ENCODE data around the gene MAST4.

Gene MAST4

DNA sequence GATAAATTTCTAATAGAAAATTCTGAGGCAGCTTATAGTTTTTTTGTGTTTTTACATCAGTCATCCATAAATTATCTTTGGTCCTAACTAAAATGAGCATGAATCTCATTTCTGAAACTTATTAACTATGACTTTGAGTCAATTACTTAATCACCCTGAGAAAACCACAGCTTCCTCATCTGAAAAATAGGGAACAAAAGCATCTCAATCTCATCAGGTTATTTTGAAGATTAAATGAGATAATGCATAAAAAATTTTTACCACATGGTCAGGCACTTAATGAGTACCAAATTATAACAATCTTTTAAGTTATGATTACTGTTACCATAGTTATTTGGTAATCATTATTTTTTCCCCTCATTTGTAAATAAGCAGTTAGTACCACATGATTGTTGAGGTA, 279.1 kb downstream of the MAST4 start:
- DNase-seq (ENCODE audit: low read depth in 2 of 2), result no peak
- no peak overlapping the region for H3K4me3 ChIP-seq (replicated peaks in 1 of 2; ENCODE audit: low read depth in 2 of 2, low read length in 2 of 2)
- no peak for TF ChIP-seq CTCF (IDR thresholded peaks at IDR 0.05; ENCODE audit: low read depth, low read length)

GRCh38 chr5:66876266-66876807, 280.1 kb downstream of the MAST4 start:
- no peak for TF ChIP-seq CTCF (IDR thresholded peaks at IDR 0.05; ENCODE audit: low read depth, low read length)
- H3K4me3 ChIP-seq (replicated peaks in 1 of 2; ENCODE audit: low read depth in 2 of 2, low read length in 2 of 2), result no peak overlapping the region
- no peak for DNase-seq (ENCODE audit: low read depth in 2 of 2)

- peak in 1 of 2 donors; percentile 44 for DNase-seq (ENCODE audit: low read depth in 2 of 2)
- no peak overlapping the region for H3K4me3 ChIP-seq (replicated peaks in 1 of 2; ENCODE audit: low read depth in 2 of 2, low read length in 2 of 2)
- no peak for TF ChIP-seq CTCF (IDR thresholded peaks at IDR 0.05; ENCODE audit: low read depth, low read length)
These were observed 281.6 kb downstream of the MAST4 start for GRCh38 chr5:66877843-66878242.

- no peak for TF ChIP-seq CTCF (IDR thresholded peaks at IDR 0.05; ENCODE audit: low read depth, low read length)
- DNase-seq (ENCODE audit: low read depth in 2 of 2), result no peak
- H3K4me3 ChIP-seq (replicated peaks in 1 of 2; ENCODE audit: low read depth in 2 of 2, low read length in 2 of 2), result no peak overlapping the region
These were observed 284.2 kb downstream of the MAST4 start for GRCh38 chr5:66880401-66880800.

GRCh38 chr5:66881480-66882161, 285.4 kb downstream of the MAST4 start:
- no peak for TF ChIP-seq CTCF (IDR thresholded peaks at IDR 0.05; ENCODE audit: low read depth, low read length)
- no peak overlapping the region for H3K4me3 ChIP-seq (replicated peaks in 1 of 2; ENCODE audit: low read depth in 2 of 2, low read length in 2 of 2)
- DNase-seq (ENCODE audit: low read depth in 2 of 2), result peak; percentile 58 to 66

DNA sequence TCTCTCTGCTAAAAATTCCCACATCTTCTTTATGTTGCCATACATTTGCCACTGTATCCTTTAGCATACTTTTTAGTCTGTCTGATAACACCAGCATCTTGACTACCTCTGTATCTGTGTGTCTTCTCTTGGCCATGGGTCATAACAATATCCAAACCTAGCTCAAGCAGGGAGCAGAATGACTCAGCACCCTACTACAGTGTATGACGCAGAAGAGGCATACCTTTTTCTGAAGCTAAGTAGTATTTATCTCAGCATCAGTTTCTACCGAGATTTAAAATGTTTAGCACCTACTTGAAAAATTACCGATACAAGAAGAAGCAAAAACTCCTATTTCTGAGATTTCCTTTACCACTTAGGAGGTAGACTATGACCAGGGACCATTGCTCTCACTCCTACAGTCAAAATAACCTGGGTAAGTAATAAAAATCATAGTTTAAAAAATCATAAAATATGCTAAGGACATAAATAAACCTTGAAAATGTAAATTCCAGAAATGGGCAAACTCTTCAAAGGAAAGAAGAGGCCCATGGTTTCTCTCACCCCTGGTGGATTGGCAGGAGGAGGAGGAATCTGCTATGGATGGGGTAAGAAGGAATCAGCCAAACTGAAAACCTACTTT, 286.5 kb downstream of the MAST4 start:
- no peak for TF ChIP-seq CTCF (IDR thresholded peaks at IDR 0.05; ENCODE audit: low read depth, low read length)
- DNase-seq (ENCODE audit: low read depth in 2 of 2), result peak; percentile 57 to 82
- H3K4me3 ChIP-seq (replicated peaks in 1 of 2; ENCODE audit: low read depth in 2 of 2, low read length in 2 of 2), result no peak overlapping the region
